GM18520 (cell line): Measurements from ENCODE around the gene CTNNAL1.
"Not testable (repeated sequence)": the region's sequence is repeated elsewhere in the genome, so short reads cannot be mapped to it uniquely, and the experiment has no call there.

Experiments
- ATAC-seq: cut with Tn5 transposase; IDR thresholded peaks from one replicate; pipeline ENCODE4 v1.9.1; 2021; ENCODE audit not compliant: unreplicated experiment

The CTNNAL1 gene

GRCh38 chr9:108937561-108938305 lies 75.6 kb downstream of the CTNNAL1 start:
- ATAC-seq: no peak

GRCh38 chr9:108934323-108934893 lies 78.9 kb downstream of the CTNNAL1 start, which contains the start of gene ABITRAM:
TSS of gene ABITRAM (plus strand) at chr9:108934400. CDS start at chr9:108934487, 87 bp downstream.
- ATAC-seq: peak; percentile 71

- ATAC-seq: peak; percentile 77
Observed at GRCh38 chr9:108933718-108934322, 79.5 kb downstream of the CTNNAL1 start, which contains the start of gene ELP1. TSS of gene ELP1 (minus strand) at chr9:108934124. CDS start at chr9:108931146, 2,978 bp downstream.

DNA sequence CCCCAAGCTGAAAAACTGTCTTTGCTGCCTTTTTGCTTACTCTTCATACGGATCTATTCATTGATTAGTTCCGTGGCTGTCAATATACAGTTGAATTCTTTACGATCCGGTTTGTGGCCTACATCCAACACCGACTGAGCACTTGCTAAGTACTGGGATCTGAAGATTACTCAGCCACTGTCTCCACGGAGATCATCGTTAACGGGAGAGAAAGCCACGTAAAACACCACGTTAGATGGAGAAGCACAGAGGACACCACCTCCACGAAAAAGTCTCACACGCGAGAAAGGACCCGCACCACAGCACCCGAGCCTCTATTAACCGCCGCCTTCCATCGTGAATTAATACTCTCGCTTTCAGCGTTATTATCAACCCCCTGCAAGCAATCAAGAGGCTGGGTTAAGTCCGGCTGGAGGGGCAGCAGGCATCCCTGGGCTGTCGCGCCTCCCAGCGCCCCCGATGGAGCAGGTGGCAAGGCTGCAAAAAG lies 80.0 kb downstream of the CTNNAL1 start:
- no peak for ATAC-seq

GRCh38 chr9:108928386-108928785 lies 84.9 kb downstream of the CTNNAL1 start:
- ATAC-seq: no peak

GRCh38 chr9:108924466-108924865 lies 88.8 kb downstream of the CTNNAL1 start:
- ATAC-seq: no peak

DNA sequence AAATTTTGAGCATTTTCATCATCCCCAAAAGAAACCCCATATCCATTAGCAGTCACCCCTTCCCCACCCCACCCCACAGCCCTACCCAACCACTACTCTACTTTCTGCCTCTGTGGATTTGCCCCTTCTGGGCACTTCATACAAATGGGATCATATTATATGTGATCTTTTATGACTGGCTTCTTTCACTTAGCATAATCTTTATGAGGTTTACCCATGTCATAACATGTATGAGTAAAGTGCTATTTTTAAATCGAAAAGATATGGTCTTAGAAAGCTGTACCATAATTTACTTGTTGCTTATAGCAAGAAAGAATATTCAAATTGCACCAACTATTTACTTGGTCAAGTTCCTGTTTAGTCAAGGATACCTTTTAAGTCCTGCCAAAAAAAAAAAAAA lies 92.1 kb downstream of the CTNNAL1 start:
- ATAC-seq: no peak

DNA sequence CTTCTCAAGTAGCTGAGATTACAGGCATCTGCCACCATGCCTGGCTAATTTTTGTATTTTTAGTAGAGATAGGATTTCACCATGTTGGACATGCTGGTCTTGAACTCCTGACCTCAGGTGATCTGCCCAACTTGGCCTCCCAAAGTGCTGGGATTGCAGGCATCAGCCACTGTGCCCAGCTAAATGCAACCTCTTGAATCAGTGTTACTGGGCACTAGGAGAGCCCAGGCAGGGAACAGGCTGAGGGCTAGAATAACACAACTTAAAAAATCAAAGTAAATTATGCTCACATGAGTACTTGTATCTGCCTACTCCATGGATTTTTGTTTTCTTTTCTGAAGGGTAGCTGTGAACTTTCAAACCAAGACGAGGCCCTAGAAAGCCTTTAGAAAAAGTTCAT lies 92.9 kb downstream of the CTNNAL1 start:
- not testable (repeated sequence) for ATAC-seq

- no peak for ATAC-seq
Observed at GRCh38 chr9:108919517-108919916, 93.8 kb downstream of the CTNNAL1 start.

GRCh38 chr9:108913391-108913790 lies 99.9 kb downstream of the CTNNAL1 start:
- ATAC-seq: no peak

DNA sequence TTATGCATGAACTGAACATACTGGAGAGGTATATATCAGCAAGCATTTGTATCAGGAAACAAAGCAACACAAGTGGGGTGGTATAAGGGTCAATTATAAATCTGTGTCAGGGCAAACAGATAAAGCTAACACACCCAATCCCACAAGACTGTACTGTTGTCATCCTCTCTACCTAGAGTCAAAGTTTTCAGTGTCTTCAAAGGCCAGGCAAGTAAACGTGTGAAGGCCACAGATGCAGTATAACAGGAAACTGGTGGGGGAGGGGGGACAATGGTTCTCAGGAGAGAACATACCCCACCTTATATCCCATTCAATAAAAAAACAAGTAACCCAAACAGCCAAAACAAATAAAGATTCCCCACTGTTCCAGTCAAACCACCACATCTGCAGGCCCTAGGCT lies 101.5 kb downstream of the CTNNAL1 start:
- ATAC-seq: no peak

DNA sequence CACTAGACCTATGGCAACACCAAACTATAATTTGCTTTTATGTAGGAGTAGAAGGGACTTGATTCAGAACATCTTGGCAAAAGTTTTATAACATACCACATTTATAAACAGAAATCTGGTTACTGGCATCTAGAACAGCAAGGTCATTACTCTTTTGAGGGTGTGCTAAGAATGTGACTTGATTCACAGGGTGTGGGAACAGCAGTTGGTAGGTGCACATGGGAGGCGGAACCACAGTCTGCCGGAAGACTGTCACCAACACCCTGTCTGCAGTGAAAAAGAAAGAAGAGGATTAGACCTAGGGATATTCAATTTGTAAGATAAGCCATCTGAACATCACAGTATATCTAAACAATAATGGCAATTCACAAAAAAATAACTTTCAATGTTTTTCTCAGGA lies 102.4 kb downstream of the CTNNAL1 start:
- no peak for ATAC-seq

- no peak for ATAC-seq
Observed at GRCh38 chr9:108910402-108910801, 102.9 kb downstream of the CTNNAL1 start.

GRCh38 chr9:108905494-108905893 lies 107.8 kb downstream of the CTNNAL1 start:
- no peak for ATAC-seq

GRCh38 chr9:108904161-108904560 lies 109.1 kb downstream of the CTNNAL1 start:
- no peak for ATAC-seq

GRCh38 chr9:108903420-108904103 lies 109.7 kb downstream of the CTNNAL1 start:
- ATAC-seq: no peak

- no peak for ATAC-seq
Observed at GRCh38 chr9:108900176-108900575, 113.1 kb downstream of the CTNNAL1 start.

- not testable (repeated sequence) for ATAC-seq
Observed at GRCh38 chr9:108899023-108899695, 114.1 kb downstream of the CTNNAL1 start.

GRCh38 chr9:108897324-108898096 lies 115.8 kb downstream of the CTNNAL1 start:
- ATAC-seq: no peak
